GM19467 (cell line): ENCODE results near the gene GCHFR.
A peak's percentile ranks its signal among the peaks of the same experiment; 100 is the strongest.

Experiments used
- ATAC-seq: cut with Tn5 transposase; IDR thresholded peaks from one replicate; pipeline ENCODE4 v1.9.1; 2021; ENCODE audit warnings: mild to moderate bottlenecking, moderate library complexity; ENCODE audit not compliant: unreplicated experiment

The GCHFR gene

DNA sequence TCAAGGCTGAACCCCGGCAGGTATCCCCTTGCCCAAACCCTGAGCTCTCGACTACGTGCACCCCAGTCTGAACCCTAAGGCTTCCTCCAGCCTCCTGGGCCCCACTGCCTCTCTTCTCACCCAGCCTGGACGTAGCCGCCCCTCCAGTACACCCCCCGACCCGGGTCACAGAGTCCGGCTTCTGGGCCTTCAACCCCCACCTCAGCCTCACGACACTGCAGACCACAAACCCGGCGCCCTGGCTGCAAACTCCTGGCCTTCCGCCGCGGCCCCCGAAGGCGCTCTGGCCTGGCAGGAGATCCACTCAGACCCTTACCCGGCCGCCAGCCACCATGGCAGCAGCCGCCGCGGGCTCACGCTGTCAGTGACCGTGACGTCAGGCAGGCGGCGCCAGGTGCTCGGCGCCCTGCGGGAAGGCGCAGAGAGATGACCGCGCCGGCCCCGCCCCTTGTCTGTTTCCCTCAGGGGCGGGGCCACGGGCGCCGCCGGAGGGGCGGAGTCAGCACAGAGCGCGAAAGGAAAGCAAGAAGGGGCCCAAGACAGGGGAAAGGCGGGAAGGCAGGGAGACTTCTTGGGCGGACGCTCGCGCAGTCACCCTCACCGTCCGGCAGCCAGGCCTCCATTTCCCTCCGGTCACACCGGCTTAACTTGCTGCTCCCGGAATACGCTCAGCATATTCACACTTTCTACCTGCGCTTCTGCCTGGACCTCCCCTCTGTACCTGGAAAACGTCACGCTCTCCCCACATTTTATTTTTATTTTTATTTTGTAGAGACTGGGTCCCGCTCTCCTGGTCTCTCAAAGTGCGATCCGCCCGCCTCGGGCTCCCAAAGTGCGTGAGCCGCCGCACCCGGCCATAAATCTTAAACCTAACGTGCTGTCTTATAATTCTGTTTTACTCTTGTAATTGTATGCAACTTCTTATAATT lies 8.7 kb upstream of the GCHFR start, which contains the start of gene RMDN3:
Gene RMDN3 (minus strand): TSS at position 372 of the 929 bp plus-strand sequence. CDS start 471 bp downstream, outside the sequence.
- ATAC-seq, result peak; percentile 81

DNA sequence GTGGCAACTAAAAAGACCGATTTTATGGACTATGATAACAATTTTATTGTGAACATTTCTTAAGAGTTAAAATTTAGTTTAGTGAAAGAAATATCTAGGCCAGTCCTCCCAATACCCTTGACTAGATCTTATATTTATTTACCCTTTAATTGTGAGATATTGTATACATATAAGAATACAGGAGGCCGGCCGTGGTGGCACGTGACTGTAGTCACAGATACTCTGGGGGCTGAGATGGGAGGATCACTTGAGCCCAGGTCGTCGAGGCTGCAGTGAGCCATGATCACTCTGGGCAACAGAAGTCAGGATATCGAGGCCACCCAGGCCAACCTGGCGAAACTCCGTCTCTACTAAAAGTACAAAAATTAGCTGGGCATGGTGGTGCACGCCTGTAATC lies 8.1 kb upstream of the GCHFR start:
- no peak for ATAC-seq

DNA sequence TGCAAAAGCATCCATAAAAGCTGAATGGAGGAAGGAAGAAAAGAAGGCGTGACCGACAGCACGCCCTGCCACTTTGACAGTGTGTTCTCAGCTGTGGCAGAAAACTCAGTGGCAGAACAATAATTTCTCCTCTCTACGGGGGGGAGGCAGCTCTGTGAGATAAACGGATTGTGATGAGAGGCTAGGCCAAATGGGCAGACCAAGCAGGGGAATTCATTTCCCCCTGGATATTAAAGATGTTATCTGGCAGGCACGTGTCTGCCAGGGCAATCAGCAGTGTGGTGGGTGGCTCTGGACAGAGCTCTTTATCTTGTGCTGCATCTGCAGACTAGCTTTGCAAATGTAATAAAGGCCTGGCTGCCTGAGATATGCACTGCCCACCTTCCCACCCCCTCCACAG lies 6.9 kb upstream of the GCHFR start:
- no peak for ATAC-seq

DNA sequence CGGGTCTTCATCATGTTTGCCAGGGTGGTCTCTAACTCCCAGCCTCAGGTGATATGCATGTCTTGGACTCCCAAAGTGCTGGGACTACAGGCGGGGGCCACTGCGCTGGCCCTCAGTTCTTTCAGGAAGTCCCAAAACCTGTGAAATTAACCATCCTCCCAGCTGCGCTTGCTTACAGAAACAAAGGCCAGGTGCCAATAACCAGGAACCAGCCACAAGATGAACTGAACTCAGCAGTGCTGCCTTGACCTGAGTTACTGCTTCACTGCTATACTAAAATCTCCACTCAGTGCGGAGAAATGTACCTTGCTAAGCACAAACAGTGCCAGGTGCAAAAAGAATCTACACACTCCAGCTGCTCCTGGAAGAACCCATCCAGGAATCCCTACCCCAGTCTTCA lies 3.9 kb upstream of the GCHFR start:
- ATAC-seq, result no peak

DNA sequence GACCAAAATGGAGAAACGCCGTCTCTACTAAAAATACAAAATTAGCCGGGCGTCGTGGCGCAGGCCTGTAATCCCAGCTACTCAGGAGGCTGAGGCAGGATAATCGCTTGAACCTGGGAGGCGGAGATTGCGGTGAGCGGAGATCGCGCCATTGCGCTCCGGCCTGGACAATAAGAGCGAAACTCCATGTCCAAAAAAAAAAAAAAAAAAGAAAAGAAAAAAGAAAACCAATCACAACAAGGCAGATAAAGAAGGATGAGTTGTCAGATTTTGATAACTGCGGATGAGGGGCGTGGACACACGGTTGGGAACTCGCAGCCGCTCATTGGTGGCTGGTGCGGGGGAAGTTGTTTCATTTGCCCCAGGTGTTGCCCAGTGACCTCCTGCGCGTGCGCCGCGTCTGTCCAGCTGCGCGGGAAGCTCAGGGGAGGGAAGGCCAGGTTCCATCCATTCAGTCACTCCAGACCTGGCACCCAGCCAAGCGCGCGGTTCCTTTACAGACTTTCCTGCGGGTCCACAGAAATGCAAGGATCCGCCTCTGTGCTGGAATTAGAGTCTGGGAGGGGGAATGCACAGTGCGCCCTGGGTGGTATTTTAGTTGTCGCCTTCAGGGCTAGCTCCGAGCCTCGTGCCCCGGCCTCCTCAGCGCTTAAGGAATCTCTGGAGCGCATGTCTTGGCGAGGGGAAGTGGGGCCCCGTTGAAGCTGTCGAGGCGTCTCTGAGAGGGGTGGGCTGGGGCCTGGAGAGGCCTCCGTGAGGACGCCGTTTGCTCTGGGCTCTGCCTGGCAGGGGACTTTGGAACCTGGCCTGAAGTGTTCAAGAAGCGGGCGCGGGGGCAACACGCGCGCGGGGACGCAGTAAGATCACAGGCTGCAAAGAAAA lies 708 bp upstream of the GCHFR start:
- no peak for ATAC-seq

DNA sequence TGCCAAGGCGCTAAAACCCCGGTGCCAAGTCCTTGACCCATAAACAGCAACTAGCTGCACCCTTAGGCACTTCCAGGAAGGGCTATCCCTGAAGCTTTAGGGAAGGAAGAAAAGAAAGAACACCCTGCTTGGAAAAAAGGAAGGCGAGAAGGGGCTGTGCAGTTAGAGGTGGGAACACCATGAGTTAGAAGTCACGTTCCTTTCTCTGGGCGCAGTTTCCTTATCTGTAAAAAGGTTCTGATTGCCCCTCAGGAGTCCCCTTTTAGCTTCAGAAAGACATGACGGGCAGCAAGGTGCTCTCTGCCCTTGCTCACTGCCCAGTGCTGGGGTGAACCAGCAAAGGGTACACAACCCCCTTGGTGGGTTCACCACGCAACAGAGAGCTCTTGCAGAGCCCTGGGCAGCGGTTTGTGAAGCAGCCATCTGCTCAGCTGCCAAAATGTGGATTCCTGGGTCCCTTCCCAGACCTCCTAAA lies 798 bp downstream of the GCHFR start:
- no peak for ATAC-seq

DNA sequence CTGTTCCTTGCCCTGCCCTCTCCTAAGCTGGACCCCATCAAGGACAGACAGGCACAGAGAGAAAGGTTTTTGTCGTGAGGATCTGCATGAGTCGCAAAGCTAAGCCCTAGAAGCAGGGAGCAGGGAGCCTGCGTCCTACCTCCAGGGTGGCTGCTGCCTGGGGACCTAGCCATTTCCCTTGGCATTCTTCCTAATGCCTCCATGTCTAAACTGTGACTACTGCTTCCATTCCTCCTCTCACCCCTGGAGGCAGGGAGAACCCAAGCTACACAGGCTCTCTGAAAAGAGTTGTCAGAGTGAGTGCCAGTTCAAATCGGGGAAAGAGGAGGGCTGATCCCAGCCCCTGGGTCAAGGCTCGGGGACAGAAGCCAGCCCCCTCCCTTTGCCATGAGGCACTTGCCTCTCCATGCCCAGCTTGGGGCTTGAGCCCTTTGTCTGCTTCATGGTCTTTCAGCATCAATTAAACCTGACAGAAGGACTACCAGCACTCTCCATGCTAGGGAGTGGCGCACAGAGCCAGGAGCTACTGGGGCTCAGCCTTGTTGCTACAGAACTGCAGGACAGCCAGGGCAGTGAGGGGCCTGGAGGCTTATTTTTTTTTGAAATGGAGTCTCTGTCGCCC lies 2.4 kb downstream of the GCHFR start:
- ATAC-seq, result no peak

DNA sequence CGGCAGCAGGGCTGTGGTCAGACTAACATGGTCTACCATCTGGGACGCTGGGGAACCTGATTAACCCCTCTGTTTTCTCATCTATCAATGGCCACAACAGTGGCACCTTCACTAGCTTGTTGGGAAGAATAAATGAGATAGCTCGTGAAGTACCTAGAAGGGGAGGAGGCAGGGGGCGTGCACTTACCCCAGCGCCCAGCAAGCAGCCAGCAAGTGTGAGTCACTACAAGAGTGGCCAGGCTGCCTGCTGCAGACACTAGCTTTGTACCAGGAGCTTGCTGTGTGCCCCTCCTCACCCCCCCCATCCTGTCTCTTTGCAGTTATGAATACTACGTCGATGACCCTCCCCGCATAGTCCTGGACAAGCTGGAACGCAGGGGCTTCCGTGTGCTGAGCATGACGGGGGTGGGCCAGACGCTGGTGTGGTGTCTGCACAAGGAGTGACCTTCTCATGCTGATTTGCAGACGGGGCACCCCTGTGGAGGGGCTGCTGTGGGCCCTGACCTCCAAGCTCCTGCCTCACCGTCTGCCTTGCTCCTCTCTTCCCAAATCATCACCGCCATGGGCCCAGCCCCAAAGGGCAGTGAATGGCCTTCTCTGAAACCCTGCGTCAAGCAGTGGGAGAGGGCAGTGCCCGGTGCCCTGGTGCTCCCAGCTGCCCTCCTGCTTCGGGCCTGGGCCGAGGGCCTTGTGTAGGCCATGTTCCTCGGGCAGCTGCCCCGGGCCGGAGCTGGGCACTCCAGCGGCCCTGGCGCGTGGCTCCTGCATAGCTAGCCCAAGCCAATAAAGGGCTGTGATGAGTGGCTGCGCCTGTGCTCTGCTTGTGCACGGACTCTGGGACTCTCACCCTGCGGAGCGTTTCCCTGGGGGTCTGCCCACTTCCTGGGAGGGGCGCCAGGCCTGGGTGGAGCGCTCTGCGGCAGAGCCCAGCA lies 3.3 kb downstream of the GCHFR start:
- no peak for ATAC-seq

DNA sequence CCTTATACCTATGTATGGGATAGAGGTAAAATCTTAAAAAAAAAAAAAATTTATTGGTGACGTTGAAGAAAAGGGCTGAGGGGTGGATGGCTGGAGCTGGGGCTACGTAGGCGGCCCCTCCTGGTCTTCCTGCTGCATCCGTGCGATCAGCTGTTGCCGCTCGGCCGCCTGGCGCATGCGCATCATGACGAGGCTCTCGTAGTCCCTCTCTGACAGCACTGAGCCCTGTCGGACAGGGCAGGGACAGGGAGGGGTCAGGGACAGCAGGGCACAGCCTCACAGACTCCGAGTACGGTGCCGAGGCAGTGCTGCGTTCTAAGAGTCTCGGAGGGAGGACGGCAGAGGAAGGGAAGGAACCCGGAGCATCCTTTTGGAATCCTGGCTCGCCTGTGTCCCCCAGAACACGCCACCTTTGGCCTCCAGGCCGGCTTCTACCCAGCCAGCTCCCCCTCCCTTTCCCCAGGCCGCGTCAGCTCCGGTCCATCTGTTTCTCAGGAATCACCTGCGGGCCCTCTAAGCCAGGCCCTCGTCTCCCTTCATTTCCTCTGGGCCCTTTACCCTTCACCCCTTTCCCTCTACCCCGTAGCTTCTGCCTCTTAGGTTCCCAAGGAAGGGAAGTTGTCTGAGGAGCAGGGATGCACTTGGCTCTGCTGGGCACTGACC lies 4.1 kb downstream of the GCHFR start:
- no peak for ATAC-seq

DNA sequence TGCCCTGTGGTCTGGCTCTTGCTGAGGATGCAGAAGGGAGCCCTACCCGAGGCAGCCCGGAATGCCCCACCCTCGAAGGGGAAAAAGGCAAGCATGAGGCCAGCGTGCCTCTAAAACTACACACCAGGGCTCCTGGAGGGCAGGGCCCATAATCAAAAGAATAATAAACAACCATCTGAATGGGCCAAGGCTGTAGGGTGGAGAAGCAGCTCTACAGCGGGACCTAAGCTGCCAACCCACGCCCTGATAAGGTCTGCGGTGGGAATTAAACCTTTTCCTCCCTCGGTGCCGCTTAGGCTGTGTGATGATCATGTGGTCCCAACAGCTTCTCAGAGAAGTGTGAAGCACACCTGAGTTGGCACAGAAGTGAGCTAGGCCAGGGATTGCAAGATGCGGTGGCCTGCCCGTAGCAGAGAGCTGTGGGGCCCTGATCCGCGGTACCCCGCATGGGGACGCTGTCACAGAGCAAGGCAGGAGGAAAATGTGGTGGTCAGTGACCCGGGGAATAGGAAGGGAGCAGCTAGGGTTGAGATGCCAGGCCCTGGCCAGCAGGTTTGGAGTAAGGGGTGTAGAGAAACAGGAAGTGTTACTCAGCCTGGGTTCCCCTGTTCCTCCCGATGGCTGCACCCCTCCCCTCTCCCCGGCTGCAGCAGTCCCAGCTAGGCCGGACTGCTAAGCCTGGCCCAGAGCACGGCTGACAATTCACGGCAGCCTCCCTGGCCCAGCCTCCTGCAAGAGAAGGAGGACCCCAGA lies 4.8 kb downstream of the GCHFR start:
- no peak for ATAC-seq

DNA sequence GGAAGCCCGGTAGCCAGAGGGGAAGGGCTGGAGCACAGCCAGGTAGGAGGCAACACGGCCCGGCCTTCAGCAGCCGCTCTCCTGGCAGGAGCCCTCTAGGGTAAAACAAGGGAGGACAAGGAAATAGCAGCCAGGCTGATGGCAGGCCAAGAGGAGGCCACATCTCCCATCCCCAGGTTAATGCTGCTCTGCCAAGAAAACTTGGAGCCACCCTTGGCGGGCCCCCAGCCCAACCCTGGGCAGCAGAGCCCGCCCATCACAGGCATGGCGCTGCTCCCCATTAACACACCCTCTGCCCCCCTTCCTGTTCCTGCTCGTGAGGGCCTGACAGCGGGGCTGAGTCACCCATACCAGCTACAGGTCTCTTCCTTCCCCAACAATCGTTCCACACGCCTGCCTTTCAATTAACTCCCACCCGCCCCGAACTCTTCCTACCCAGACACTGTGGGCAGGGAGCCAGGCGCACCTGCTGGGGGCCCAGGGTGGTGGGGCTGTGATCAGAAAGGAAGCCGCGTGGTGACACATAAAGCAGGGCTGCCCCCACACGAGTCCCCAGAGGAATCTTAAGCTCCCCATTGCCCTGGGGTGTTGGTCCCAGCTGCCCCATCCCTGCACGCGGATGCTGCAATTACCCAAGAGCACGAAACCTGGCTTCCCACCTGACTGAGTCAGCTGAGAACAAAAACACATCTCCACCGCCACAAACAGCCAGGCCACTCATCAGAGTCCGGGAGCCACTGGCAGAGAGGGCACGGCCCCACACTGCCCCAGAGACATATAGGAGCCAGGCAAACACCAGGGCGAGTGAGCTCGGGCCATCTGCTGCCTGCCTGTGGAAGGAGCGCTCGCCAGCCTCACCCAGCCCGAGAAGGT lies 5.6 kb downstream of the GCHFR start, which contains the start of gene C15orf62:
Gene C15orf62 (plus strand): TSS at position 707 of the 873 bp plus-strand sequence. CDS start 516 bp downstream, outside the sequence.
- ATAC-seq, result peak; percentile 41

DNA sequence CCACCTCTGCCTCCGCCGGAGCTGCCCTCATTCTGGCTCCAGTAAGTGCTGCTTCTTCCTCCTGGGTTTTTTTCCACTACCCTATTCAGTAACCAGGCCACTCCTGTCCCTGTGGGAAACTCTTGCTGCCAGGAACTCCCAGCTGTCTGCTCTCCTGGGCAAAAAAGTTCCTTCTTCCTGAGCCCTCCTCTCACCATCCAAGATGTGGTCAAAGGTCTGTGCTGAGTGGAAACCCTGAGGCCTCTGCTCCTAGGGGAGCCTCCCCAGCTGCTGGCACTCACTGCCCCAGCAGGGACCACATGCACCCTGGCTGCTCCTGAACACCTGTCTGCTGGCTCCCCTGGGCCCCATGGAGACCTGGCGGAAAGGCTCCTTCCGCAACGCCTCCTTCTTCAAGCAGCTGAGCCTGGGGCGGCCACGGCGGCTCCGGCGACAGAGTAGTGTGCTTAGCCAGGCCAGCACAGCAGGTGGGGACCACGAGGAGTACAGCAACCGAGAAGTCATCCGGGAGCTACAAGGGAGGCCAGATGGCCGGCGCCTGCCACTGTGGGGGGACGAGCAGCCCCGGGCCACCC lies 6.4 kb downstream of the GCHFR start:
- no peak for ATAC-seq

DNA sequence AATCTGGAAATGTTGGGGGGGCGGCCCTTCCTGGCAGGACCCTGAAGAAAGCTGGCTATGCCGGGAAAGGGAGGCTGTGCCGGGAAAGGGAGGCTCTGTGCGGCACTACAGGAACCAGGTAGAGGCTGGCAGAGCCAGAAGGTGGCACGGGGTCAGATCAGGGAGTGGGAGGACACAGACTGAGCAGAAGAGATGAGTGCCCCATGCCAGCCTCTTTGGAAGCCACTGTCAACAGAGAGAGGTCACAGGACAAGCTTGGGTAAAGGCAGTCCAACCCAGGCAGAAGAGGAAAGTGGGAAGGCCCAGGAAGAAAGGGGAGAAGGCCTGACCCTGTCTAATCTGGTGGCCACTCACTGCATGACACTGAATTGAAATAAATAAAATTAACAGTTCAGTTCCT lies 7.4 kb downstream of the GCHFR start:
- no peak for ATAC-seq

DNA sequence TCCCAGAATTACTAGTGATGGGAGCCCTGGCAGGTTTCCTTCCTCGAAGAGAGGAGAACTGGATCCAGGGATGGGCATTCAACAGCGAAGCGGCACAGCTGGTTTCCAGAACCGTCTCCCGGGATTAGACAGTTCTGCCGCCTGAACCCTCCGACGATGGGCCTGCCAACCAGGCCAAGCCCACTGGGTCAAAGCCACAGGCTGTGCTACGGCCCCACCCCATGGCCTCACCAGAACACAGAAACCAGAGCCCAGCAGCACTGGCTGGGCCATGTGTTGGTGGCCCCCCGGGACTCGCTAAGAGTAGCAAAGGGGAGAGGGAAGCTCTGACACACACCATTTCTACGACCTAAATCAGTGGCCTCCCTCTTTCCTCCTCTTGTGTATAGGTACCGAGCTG lies 8.1 kb downstream of the GCHFR start:
- no peak for ATAC-seq

DNA sequence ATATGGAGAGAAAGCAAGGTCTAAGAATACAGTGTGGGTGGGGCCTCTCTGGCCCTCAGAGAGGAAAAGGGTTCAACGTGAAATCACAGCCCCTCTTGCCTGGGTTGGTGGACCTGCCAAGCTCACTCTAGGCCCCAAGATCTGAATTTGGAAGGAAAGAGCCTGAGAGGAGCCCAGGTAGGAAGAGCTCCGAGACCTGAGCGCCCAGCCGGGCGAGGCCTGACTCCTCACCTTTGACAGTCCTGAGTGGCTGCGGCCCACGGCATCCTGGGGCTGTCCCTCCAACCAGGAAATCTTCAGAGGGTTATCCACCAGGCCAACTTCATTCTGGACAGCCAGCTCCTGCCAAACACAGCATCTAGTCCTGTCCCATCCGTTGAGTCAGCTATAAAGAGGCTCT lies 9.6 kb downstream of the GCHFR start:
- no peak for ATAC-seq

DNA sequence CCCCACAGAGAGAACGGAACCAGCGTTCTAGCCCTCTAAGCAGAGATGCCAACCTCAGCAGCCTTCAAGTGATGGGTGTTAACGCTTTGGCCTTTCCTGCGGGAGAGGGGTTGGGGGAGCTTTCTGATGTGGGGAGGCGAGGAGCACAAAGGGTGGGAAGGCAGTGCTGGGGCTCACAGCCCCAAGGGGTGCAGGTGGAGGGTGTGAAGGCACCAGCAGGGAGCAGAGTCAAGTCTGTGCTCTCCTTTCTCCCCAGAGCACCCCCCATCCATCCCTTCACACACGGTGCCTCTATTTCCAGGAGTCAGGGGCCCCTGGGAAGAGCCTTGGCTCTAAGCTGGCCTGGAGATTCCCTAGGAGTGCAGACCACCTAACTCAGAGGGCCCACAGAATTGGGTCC lies 10.0 kb downstream of the GCHFR start:
- no peak for ATAC-seq

DNA sequence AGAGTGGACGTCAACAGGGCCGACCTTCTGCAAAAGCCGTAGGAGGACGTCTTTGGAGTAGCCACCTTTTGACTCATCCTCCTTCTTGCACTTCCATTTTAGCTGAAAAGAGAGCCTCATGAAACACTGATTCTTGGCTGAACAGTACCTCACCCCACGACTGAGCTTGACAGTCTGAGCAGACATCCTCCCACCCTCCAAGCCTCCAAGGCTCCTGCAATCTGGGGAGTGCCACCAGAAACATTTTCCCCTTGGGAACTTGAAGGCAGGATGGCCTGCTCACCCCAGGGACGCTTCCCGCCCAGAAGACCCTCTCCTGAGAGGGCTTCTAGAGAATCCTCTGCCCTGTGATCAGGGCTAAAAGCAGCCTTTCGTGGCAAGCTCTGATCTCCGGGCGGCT lies 11.1 kb downstream of the GCHFR start:
- no peak for ATAC-seq
